Natural killer cell treated with Interleukin-12 subunit alpha and Interleukin-12 subunit beta and Interleukin-15 and Interleukin-18, amount 100 ng/mL, for 72 hours (primary cell): ENCODE measurements around the gene SANBR. TPM values are rescaled to one million over a fixed set of nuclear protein-coding genes. Genes with fewer than 3 reads are reported as not detected.
A peak's percentile ranks its signal among the peaks of the same experiment; 100 is the strongest.
"Not testable (repeated sequence)": the region's sequence is repeated elsewhere in the genome, so short reads cannot be mapped to it uniquely, and the experiment has no call there.

Experiments
- ATAC-seq, 2 donors: fragments of 150-1000 bp; cut with Tn5 transposase in 1 of 2; sonication (Bioruptor Pico), chemical (Tn5 transposase) in 1 of 2; 2 replicates each; pipeline ENCODE4 v1.10.0; 2021
- DNase-seq: peaks from one replicate; pipeline ENCODE4 v3.0.0; 2022; ENCODE audit warnings: low spot score
- H3K27ac Mint-ChIP-seq, 2 donors: 1 replicate in 1 of 2; 2 replicates in 1 of 2; pipeline ENCODE4 v1.8.0; 2022; ENCODE audit warnings: mixed read lengths in 2 of 2, mild to moderate bottlenecking in 1 of 2, moderate library complexity in 1 of 2
- H3K27me3 Mint-ChIP-seq, 2 donors: 1 replicate in 1 of 2; 2 replicates in 1 of 2; pipeline ENCODE4 v1.8.0; 2022; ENCODE audit warnings: mixed read lengths in 2 of 2
- H3K36me3 Mint-ChIP-seq: one replicate; pipeline ENCODE4 v1.8.0; 2022; ENCODE audit warnings: mixed read lengths
- H3K4me1 Mint-ChIP-seq, 2 donors: 1 replicate in 1 of 2; 2 replicates in 1 of 2; pipeline ENCODE4 v1.8.0; 2022; ENCODE audit warnings: low read depth in 2 of 2, mixed read lengths in 2 of 2, mild to moderate bottlenecking in 1 of 2
- H3K4me3 Mint-ChIP-seq: one replicate; pipeline ENCODE4 v1.8.0; 2022; ENCODE audit warnings: mixed read lengths
- H3K9me3 Mint-ChIP-seq: 2 replicates; pipeline ENCODE4 v1.8.0; 2022; ENCODE audit warnings: mixed read lengths
- total RNA-seq, 2 donors: library from RNA; stranded (reverse); gene quantifications; one replicate each; pipeline ENCODE4 v1.2.3, GENCODE V29; 2022

Gene SANBR
- total RNA-seq, result 1 to 10 TPM; 1.8 to 4.7 TPM

DNA sequence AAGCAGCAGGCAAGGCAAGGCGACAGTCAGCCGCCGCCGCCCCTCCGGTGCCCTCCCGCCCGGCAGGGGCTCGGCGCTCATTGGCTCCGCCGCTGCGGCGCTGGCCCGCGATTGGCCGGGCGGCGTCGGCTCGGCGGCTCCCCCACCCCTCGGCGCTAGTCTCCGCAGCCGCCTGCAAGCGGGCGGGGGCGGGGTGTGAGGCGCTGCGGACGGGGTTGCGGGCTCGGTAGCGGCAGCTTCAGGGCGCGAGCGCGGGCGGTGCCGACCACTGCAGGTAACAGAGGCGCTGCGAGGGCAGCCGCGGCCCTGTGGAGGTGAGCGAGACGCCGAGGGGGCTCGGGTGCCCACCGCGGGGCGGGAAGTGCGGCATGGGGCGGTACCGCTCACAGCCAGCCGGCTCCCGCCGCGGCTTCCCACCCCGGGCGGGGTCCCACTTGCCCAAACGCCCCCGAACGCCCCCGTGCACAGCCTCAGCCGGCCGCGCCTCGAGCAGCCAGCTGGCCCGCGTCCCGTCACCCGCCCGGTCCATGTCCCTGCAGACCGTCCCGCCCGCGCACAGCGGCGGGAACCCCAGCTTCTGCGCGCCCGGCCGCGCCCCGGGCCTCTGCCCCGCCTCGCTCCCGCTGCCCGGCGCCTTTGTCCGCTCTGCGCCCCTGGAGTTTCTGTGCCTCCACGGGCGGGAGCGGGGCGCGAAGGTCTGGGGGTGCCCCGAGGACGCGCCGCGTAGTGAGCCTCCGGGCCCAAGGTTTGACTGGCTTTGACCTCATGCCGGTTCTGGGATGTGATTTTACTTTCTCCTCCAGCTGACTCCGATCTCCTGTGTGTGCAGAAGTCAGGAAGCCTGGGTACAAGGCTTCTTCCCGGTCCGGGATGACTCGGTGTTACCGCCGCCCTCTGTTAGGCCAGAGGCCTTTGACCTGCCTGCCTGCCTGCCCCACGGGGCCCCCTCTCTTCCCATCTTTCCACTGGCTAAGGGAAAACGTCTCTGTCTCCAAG lies at the start of gene SANBR:
Gene SANBR (plus strand): TSS at position 158 of the 996 bp plus-strand sequence. CDS start 4,480 bp downstream, outside the sequence.
- no peaks in the 10 kb centered on the region for H3K9me3 Mint-ChIP-seq
- H3K27ac Mint-ChIP-seq, result peak within 1 kb of the TSS; percentile 53 to 57
- peak within 1 kb of the TSS; percentile 93 for H3K4me3 Mint-ChIP-seq
- peak; percentile 99 for ATAC-seq
- H3K36me3 Mint-ChIP-seq, result peaks cover 4% of the 10 kb centered on the region
- H3K4me1 Mint-ChIP-seq, result peaks cover 5 to 7% of the 10 kb centered on the region in 2 donors
- no peaks in the 10 kb centered on the region for H3K27me3 Mint-ChIP-seq
- peak; percentile 92 for DNase-seq

DNA sequence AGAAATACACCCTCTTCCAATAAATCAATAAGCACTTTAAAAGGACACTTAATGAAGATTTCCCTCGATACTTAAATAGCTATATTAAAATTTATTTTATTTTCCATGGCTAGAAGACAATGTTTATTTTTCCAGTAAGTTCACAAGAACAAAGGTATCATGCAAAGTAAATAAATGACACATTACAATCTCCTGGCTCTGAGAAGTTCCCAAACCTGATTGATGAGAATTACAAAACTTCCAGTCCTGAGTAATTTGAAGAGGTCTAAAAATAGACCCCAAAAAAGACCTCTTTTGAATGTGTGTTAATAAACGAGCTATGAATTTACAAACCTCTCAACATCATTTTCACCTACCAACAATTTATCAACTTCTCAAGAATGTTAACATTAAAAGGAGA lies 49.7 kb upstream of the SANBR start:
- H3K4me1 Mint-ChIP-seq, result peaks cover 17 to 26% of the 10 kb centered on the region in 2 donors
- peak overlapping the region; percentile 85 to 98 for H3K27ac Mint-ChIP-seq
- H3K4me3 Mint-ChIP-seq, result peak overlapping the region; percentile 97
- DNase-seq (no peak), ATAC-seq (no peak)
- no peaks in the 10 kb centered on the region for H3K27me3 Mint-ChIP-seq
- H3K9me3 Mint-ChIP-seq, result no peaks in the 10 kb centered on the region
- H3K36me3 Mint-ChIP-seq, result no peaks in the 10 kb centered on the region

DNA sequence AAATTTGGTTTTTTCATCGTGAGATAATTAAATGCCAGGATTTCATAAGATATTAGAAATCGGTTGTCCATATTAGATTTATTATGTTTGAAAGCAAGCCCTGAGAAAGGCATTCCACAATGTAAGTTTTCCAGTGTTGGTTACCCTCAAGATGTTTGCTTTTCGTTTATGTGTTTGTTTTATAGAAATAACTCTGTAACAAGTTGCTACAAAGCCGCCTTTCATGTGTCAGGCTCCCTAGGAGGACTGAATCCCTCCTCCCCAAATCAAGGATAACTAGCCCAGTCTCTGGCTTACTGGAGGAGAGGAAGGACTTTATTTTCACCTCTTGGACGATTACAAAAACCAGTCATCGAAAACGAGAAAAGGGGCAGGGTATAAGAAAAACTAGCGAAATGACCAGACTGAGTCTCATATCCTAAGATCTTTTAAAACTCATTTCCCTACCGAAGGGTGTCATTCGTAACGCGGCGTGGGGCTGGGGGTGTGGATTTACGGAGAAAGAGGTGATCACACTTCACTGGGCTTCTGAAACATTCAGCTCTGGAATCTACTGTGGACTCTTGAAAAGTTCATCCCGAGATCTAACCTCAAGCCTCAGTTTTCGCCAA lies 49.2 kb upstream of the SANBR start:
- ATAC-seq (peak; percentile 1 to 41), DNase-seq (no peak)
- Mint-ChIP-seq H3K4me1 (peaks cover 17 to 26% of the 10 kb centered on the region in 2 donors), H3K36me3 (no peaks in the 10 kb centered on the region), H3K4me3 (peak overlapping the region; percentile 97), H3K27me3 (no peaks in the 10 kb centered on the region), H3K9me3 (no peaks in the 10 kb centered on the region), H3K27ac (peak overlapping the region; percentile 85 to 98)

DNA sequence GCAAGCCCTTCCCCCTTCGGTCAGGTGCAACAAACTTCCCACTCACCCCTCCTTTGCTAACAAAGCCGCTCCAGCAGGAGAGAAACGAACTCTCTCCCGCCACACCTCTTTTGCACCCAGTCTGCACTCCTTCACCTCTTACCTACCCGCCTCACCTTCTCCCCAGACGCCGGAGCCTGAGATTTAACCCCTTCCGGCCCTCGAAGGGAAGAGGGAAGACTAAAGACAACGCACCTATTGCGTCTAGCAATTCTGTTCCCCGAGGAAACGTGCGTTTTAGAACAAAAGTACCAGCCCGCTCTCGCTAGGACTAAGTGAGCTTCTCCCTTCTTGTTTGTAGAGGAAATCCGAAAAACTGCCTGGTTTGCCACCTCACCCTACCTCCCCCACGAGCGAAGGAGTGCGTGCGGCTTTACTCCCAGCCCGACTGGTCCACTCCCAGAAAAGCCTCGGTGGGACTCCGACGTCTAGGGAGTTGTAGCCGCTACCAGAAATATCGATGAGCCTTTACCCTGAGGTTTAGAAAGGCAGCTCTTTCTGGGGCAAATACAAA lies 48.6 kb upstream of the SANBR start:
- peak overlapping the region; percentile 97 for H3K4me3 Mint-ChIP-seq
- DNase-seq (peak; percentile 74), ATAC-seq (peak; percentile 84 to 86)
- H3K9me3 Mint-ChIP-seq, result no peaks in the 10 kb centered on the region
- peak overlapping the region; percentile 85 to 98 for H3K27ac Mint-ChIP-seq
- no peaks in the 10 kb centered on the region for H3K27me3 Mint-ChIP-seq
- H3K4me1 Mint-ChIP-seq, result peaks cover 21 to 26% of the 10 kb centered on the region in 2 donors
- peaks cover 4% of the 10 kb centered on the region for H3K36me3 Mint-ChIP-seq

DNA sequence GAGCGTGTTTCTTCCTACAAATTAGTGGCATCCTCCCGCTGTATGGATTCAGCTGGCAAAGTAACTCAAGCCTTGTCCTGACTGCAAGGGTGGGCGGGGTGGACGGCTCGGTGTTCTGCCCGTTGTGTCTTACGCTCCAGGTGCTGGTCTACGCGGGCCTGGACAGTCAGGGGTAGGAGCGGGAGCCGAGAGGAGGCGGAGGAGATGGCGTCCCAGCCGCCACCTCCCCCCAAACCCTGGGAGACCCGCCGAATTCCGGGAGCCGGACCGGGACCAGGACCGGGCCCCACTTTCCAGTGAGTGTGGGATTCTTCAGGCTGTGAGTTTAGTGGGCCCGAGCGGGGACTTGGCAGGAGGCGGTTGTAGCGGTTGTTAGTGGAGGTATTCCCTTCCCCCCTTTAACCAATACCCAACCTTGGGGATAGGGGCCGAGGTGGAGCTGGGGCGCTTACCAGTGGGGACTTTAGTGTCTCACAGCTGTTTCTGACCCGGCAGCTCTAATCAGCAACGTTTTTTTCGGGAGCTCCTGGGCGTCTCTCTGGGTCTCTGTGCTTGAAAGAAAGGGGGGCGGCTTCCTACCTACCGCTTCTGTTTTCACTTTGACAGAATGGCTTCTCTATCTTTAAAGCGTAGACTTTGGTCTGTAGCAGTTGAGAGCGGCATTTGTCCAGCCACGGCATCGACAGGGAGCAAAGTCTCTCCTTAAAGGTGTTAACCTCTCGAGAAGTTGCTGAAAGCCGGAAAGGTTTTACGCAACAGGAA lies 47.9 kb upstream of the SANBR start, which contains the start of the genes PEX13 and PUS10:
Gene PEX13 (plus strand): TSS at position 165 of the 762 bp plus-strand sequence. CDS start 40 bp downstream, at position 205.
Gene PUS10 (minus strand): TSS at position 700 of the 762 bp plus-strand sequence. CDS start 6,365 bp downstream, outside the sequence.
- H3K4me1 Mint-ChIP-seq, result peaks cover 23 to 26% of the 10 kb centered on the region in 2 donors
- H3K27me3 Mint-ChIP-seq, result no peaks in the 10 kb centered on the region
- peaks cover 8% of the 10 kb centered on the region for H3K36me3 Mint-ChIP-seq
- DNase-seq (peak; percentile 77), ATAC-seq (peak; percentile 93)
- H3K9me3 Mint-ChIP-seq, result no peaks in the 10 kb centered on the region
- H3K27ac Mint-ChIP-seq, result peak within 1 kb of the TSS; percentile 85 to 98
- H3K4me3 Mint-ChIP-seq, result peak within 1 kb of the TSS; percentile 97

DNA sequence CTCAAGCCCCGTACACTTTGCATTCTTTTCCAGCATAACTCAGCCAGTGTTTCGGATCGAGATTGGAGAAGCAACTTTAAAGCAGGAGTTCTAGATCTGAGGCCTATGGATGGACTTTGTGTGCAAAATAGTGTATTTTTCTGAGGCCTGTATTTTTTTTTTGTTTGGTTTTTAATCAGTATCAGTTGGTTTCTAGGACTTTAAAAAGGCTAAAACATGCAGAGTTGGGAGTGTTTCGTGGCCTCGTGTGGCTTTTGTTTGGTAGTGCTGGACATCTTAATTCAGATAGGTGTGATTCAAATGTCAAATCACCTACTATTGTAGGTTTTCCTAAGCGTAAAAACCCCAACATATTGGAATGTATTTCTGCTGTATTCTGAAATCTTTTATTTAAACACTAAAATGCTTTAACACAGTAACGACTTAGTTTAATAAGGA lies 47.3 kb upstream of the SANBR start:
- peaks cover 24 to 27% of the 10 kb centered on the region in 2 donors for H3K4me1 Mint-ChIP-seq
- DNase-seq (no peak), ATAC-seq (no peak)
- H3K36me3 Mint-ChIP-seq, result peaks cover 8% of the 10 kb centered on the region
- no peaks in the 10 kb centered on the region for H3K27me3 Mint-ChIP-seq
- peak overlapping the region; percentile 85 to 98 for H3K27ac Mint-ChIP-seq
- H3K9me3 Mint-ChIP-seq, result no peaks in the 10 kb centered on the region
- peak overlapping the region; percentile 97 for H3K4me3 Mint-ChIP-seq

DNA sequence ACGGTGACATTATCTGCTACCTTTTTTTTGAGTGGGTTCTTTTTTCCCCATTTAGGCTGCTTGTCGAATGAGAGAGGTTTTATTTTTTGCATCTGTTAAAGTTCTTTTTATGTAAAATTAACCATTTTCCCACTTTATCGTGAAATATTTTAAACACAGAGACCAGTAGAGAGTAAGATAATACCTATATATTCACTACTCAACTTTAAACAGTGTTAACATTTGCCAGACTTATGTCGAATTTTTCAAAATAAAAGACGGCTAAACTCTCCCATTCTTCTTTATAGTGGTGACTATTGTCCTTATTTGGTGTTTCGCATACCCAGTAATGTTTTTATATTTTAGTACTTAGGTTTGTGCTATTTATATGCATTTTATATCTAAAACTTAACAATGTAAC lies 46.9 kb upstream of the SANBR start:
- Mint-ChIP-seq H3K27me3 (no peaks in the 10 kb centered on the region), H3K9me3 (no peaks in the 10 kb centered on the region), H3K36me3 (peaks cover 9% of the 10 kb centered on the region), H3K27ac (peak overlapping the region; percentile 85 to 98), H3K4me1 (peaks cover 26 to 32% of the 10 kb centered on the region in 2 donors), H3K4me3 (peak overlapping the region; percentile 97)
- DNase-seq (no peak), ATAC-seq (no peak)

DNA sequence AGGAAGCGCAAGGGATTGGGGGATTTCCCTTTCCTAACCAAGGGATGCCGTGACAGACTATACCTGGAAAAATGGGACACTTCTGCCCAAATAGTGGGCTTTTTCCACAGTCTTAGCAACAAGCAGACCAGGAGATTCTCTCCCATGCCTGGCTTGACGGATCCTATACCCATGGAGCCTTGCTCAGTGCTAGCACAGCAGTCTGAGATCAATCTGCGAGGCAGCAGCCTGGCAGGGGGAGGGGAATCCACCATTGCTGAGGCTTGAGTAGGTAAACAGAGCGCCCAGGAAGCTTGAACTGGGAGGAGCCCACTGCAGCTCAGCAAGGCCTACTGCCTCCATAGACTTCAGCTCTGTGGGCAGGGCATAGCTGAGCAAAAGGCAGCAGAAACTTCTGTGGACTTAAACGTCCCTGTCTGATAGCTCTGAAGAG lies 44.4 kb upstream of the SANBR start:
- Mint-ChIP-seq H3K4me1 (peaks cover 28 to 36% of the 10 kb centered on the region in 2 donors), H3K27ac (no peak overlapping the region), H3K27me3 (no peaks in the 10 kb centered on the region), H3K4me3 (no peak overlapping the region), H3K9me3 (no peaks in the 10 kb centered on the region), H3K36me3 (peaks cover 15% of the 10 kb centered on the region)
- ATAC-seq, result no peak
- no peak for DNase-seq

DNA sequence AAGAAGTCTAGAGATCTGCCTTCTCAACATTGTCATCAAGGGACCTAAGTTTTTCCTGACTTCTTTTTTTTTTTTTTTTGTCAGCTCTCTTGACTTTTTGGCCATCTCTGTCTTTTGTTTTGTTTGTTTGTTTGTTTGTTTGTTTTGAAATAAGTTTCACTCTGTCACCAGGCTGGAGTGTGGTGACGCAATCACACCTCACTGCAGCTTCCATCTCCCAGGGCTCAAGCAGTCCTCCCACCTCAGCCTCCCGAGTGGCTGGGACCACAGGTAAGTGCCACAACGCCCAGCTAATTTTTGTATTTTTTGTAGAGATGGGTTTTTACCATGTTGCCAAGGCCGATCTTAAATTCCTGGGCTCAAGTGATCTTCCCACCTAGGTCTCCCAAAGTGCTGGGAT lies 42.0 kb upstream of the SANBR start:
- H3K27me3 Mint-ChIP-seq, result no peaks in the 10 kb centered on the region
- H3K9me3 Mint-ChIP-seq, result no peaks in the 10 kb centered on the region
- H3K4me3 Mint-ChIP-seq, result no peak overlapping the region
- DNase-seq (no peak), ATAC-seq (no peak)
- H3K27ac Mint-ChIP-seq, result no peak overlapping the region
- H3K4me1 Mint-ChIP-seq, result peaks cover 31 to 37% of the 10 kb centered on the region in 2 donors
- H3K36me3 Mint-ChIP-seq, result peaks cover 15% of the 10 kb centered on the region

DNA sequence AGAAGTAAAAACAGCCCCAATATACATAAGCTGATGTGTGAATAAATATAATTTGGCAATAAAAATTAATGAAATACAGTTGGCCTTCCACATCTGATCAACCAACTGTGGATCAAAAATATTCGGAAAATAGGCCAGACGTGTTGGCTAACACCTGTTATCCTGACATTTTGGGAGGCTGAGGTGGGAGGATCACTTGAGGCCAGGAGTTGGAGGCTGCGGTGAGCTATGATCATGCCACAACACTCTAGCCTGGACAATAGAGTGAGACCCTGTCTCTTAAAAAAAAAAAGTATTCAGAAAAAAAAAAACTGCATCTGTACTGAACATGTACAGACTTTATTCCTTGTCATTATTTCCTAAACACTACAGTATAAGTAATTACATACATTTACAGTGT lies 36.1 kb upstream of the SANBR start:
- ATAC-seq (no peak), DNase-seq (no peak)
- H3K9me3 Mint-ChIP-seq, result no peaks in the 10 kb centered on the region
- no peak overlapping the region for H3K4me3 Mint-ChIP-seq
- peaks cover 26% of the 10 kb centered on the region for H3K36me3 Mint-ChIP-seq
- H3K27ac Mint-ChIP-seq, result no peak overlapping the region
- H3K27me3 Mint-ChIP-seq, result no peaks in the 10 kb centered on the region
- peaks cover 15 to 18% of the 10 kb centered on the region in 2 donors for H3K4me1 Mint-ChIP-seq

DNA sequence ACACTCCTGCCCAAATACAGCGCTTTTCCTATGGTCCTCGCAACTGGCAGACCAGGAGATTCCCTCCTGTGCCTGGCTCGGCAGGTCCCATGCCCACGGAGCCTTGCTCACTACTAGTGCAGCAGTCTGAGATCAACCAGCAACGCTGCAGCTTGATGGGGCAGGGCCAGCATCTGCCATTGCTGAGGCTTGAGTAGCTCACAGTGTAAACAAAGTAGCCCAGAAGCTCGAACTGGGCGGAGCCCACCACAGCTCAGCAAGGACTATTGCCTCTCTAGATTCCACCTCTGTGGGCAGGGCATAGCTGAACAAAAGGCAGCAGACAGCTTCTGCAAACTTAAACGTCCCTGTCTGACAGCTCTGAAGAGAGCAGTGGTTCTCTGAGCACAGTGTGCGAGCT lies 31.1 kb upstream of the SANBR start:
- not testable (repeated sequence) for H3K4me3 Mint-ChIP-seq, H3K27me3 Mint-ChIP-seq, H3K27ac Mint-ChIP-seq, H3K9me3 Mint-ChIP-seq, ATAC-seq, DNase-seq
- Mint-ChIP-seq H3K36me3 (peaks cover 49% of the 10 kb centered on the region), H3K4me1 (peaks cover 3 to 11% of the 10 kb centered on the region in 2 donors)

DNA sequence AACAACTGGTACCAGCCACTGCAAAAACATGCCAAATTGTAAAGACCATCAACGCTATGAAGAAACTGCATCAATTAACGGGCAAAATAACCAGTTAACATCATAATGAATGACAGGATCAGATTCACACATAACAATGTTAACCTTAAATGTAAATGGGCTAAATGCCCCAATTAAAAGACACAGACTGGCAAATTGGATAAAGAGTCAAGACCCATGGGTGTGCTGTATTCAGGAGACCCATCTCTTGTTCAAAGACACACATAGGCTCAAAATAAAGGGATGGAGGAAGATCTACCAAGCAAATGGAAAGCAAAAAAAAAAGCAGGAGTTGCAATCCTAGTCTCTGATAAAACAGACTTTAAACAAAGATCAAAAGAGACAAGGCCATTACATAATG lies 29.0 kb upstream of the SANBR start:
- not testable (repeated sequence) for ATAC-seq, H3K4me3 Mint-ChIP-seq, H3K9me3 Mint-ChIP-seq, H3K27ac Mint-ChIP-seq, DNase-seq, H3K27me3 Mint-ChIP-seq
- Mint-ChIP-seq H3K4me1 (peaks cover 10 to 18% of the 10 kb centered on the region in 2 donors), H3K36me3 (peaks cover 52% of the 10 kb centered on the region)

DNA sequence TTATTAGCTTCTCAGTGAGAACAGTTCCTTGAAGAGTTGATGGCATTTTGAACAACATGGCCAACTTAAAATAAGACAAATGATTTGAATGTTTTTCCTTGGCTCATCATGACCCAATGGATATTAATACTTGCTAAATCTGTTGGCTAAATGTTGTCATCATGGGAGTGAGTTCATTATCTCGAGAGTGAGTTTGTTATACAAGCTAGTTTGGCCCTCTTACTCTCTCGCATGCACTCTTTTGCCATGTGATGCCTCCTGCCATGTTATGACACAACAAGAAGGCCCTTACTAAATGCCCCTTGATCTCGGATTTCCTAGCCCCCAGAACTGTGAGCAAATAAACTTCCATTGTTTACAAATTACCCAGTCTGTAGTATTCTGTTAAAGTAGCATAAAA lies 22.9 kb upstream of the SANBR start:
- ATAC-seq (no peak), DNase-seq (no peak)
- no peak overlapping the region for H3K27ac Mint-ChIP-seq
- peaks cover 16 to 19% of the 10 kb centered on the region in 2 donors for H3K4me1 Mint-ChIP-seq
- H3K27me3 Mint-ChIP-seq, result no peaks in the 10 kb centered on the region
- H3K4me3 Mint-ChIP-seq, result no peak overlapping the region
- H3K36me3 Mint-ChIP-seq, result peaks cover 17% of the 10 kb centered on the region
- no peaks in the 10 kb centered on the region for H3K9me3 Mint-ChIP-seq
